ENCODE results near the gene UPP2. TPM values are rescaled to one million over a fixed set of nuclear protein-coding genes. Genes with fewer than 3 reads are reported as not detected.
A peak's percentile ranks its signal among the peaks of the same experiment; 100 is the strongest.

UPP2 gene
- total and polyA plus RNA-seq, 2 of the 13 experiments (the other 11 are each of a cell fraction or from before 2014, with no cell fraction given) = 0.07 to 0.28 TPM

DNA sequence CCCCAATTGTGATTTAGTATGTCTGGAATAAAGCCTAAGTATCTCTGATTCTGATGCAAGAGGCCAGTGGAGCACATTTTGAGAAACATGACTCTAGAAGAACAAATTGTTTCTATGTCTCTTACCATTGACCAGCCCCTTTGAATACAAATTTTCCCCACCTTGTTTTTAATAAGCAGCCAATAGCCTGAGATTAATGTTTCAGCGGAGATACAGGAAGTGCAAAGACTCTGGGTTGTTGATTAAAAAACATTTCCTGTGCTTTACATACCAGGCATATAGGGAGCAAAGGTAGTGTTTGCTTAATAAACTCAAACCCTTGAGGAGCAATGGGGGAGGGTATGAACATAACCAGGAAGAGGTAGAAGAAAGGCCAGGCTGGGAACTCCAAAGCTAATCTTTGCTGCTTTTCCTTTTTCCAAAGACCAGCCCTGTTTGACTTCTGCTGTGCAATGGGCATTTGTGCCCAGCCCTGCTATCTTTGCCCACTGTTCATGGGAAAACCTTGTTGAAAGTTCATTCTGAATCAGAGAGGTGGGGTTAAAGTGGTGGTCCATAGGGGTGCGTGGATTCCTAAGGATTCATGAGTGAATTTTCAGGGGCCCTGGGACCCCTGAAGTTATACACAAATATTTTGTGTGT lies 29.3 kb downstream of the UPP2 start (continued):
- TF ChIP-seq, protein P1, sequence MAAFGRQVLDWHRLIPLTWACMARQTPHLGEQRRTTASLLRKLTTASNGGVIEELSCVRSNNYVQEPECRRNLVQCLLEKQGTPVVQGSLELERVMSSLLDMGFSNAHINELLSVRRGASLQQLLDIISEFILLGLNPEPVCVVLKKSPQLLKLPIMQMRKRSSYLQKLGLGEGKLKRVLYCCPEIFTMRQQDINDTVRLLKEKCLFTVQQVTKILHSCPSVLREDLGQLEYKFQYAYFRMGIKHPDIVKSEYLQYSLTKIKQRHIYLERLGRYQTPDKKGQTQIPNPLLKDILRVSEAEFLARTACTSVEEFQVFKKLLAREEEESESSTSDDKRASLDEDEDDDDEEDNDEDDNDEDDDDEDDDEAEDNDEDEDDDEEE (CRISPR knock-in tag; IDR thresholded peaks at IDR 0.05) = 0 out of 2 replicates have a peak, but pooled peaks have one; percentile 32
- TF ChIP-seq MATR3 (CRISPR knock-in tag; IDR thresholded peaks at IDR 0.05) = no peak
- no peak for TF ChIP-seq HDAC6 (IDR thresholded peaks at IDR 0.05; ENCODE audit: low read depth, low read length)
- peak; percentile 70 for TF ChIP-seq RFXAP (CRISPR knock-in tag; IDR thresholded peaks at IDR 0.05; ENCODE audit: borderline replicate concordance)
- TF ChIP-seq JARID2 (CRISPR knock-in tag; IDR thresholded peaks at IDR 0.05; ENCODE audit: insufficient replicate concordance) = no peak
- TF ChIP-seq RELA (CRISPR knock-in tag; IDR thresholded peaks at IDR 0.05) = no peak
- peak; percentile 100 for TF ChIP-seq TEAD3 (CRISPR knock-in tag; optimal IDR thresholded peaks at IDR 0.05; ENCODE audit: borderline replicate concordance)

- H3K4me1 ChIP-seq (ENCODE audit: insufficient read depth, low read length) = peaks cover 92% of the 10 kb centered on the region
- FAIRE-seq (no peak), ATAC-seq (peak; percentile 75), DNase-seq (ENCODE audit: low spot score) (peak; percentile 56)
- no peaks in the 10 kb centered on the region for H3K9me3 ChIP-seq (ENCODE audit: low read length)
- intact Hi-C loops (cut with micrococcal nuclease; ENCODE audit: unreplicated experiment) (loop anchor here (1.0 to 5.0 kb wide), 4 partner anchors 35 to 255 kb away; partner anchors contain the start of gene ACVR1), in situ Hi-C loops (cut with HindIII; ENCODE audit: extremely low pct_ligation_motif_present, low pct_unique_long_range_greater_than_20kb) (no loop called here)
- H3K4me2 ChIP-seq (ENCODE audit: low read depth, low read length) = peak overlapping the region; percentile 91
- ChIA-PET CTCF (ENCODE audit: low intra/inter-chr PET ratio, low total read pairs) (no interaction called here), POLR2A (interaction anchor here (0.7 to 3.0 kb wide), 23 partner anchors 8 to 327 kb away, joined by 3 to 26 read pairs (median 8); partner anchors contain the start of genes CCDC148, PKP4 and UPP2)
- H3K4me3 ChIP-seq (replicated peaks in 1 of 3; ENCODE audit: insufficient read depth in 1 of 3, low read depth in 2 of 3, low read length in 3 of 3) = peak overlapping the region; percentile 26 to 56 (median 35)
- peak overlapping the region; percentile 98 for H3K27ac ChIP-seq (ENCODE audit: extremely low read length, insufficient read depth, low read length)
- H3K9ac ChIP-seq (ENCODE audit: insufficient read depth, low read depth, low read length) = peak overlapping the region; percentile 79
- TSS peak; percentile 99 for BruUV-seq (replicated peaks)
- no peaks in the 10 kb centered on the region for H4K20me1 ChIP-seq (ENCODE audit: insufficient read depth, low read length)
- WGBS (ENCODE audit: low lambda C conversion rate) = 0% methylated on average over 1 of the region's 1 CpG
- H3K79me2 ChIP-seq (ENCODE audit: insufficient read depth, low read length) = no peaks in the 10 kb centered on the region
- H3K36me3 ChIP-seq (replicated peaks in 1 of 2; ENCODE audit: control insufficient read depth in 1 of 2, insufficient read depth in 2 of 2, low read length in 2 of 2) = no peaks in the 10 kb centered on the region
- H3K27me3 ChIP-seq (ENCODE audit: control insufficient read depth in 1 of 2, insufficient read depth in 2 of 2, low read length in 2 of 2) = no peaks in the 10 kb centered on the region
- H2AFZ ChIP-seq (ENCODE audit: low read length) = no peak overlapping the region
- TF ChIP-seq ZNF331 (CRISPR knock-in tag; IDR thresholded peaks at IDR 0.05) (no peak), GABPB1 (CRISPR knock-in tag; IDR thresholded peaks at IDR 0.05) (no peak), POLR2G (IDR thresholded peaks at IDR 0.05; ENCODE audit: low read depth, low read length) (peak; percentile 88), XBP1 (CRISPR knock-in tag; IDR thresholded peaks at IDR 0.05) (no peak), ASH2L (IDR thresholded peaks at IDR 0.05; ENCODE audit: insufficient read length, low read depth, low read length) (peak; percentile 93), TSC22D2 (CRISPR knock-in tag; IDR thresholded peaks at IDR 0.05; ENCODE audit: borderline replicate concordance) (no peak), ZFP82 (CRISPR knock-in tag; IDR thresholded peaks at IDR 0.05; ENCODE audit: borderline replicate concordance) (0 out of 2 replicates have a peak, but pooled peaks have one; percentile 56), NFE2 (CRISPR knock-in tag; IDR thresholded peaks at IDR 0.05) (no peak), ZNF326 (CRISPR knock-in tag; IDR thresholded peaks at IDR 0.05; ENCODE audit: borderline replicate concordance) (no peak), TAF15 (IDR thresholded peaks at IDR 0.05; ENCODE audit: low read depth, low read length, poor library complexity, severe bottlenecking) (no peak), KLF13 (CRISPR knock-in tag; IDR thresholded peaks at IDR 0.05) (no peak), KMT2A (CRISPR knock-in tag; IDR thresholded peaks at IDR 0.05) (0 out of 2 replicates have a peak, but pooled peaks have one; percentile 4), JUND (CRISPR knock-in tag; IDR thresholded peaks at IDR 0.05) (no peak), U2AF2 (IDR thresholded peaks at IDR 0.05; ENCODE audit: low read depth, low read length) (no peak)
- TF ChIP-seq, protein P2, sequence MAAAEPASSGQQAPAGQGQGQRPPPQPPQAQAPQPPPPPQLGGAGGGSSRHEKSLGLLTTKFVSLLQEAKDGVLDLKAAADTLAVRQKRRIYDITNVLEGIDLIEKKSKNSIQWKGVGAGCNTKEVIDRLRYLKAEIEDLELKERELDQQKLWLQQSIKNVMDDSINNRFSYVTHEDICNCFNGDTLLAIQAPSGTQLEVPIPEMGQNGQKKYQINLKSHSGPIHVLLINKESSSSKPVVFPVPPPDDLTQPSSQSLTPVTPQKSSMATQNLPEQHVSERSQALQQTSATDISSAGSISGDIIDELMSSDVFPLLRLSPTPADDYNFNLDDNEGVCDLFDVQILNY (CRISPR knock-in tag; conservative IDR thresholded peaks at IDR 0.05) = no peak
- TF ChIP-seq, protein P3, sequence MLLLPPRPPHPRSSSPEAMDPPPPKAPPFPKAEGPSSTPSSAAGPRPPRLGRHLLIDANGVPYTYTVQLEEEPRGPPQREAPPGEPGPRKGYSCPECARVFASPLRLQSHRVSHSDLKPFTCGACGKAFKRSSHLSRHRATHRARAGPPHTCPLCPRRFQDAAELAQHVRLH (CRISPR knock-in tag; IDR thresholded peaks at IDR 0.05; ENCODE audit: borderline replicate concordance, low read depth) = 0 out of 2 replicates have a peak, but pooled peaks have one; percentile 26
Measured at GRCh38 chr2:158131483-158131912, 29.8 kb downstream of the UPP2 start.
